GM21515 (cell line): Measurements from ENCODE around the gene ADGRV1.

Experiments used
- ATAC-seq: cut with Tn5 transposase; IDR thresholded peaks from one replicate; pipeline ENCODE4 v1.9.1; 2021; ENCODE audit not compliant: unreplicated experiment

The ADGRV1 gene

GRCh38 chr5:91146905-91147600 lies 588.5 kb downstream of the ADGRV1 start:
- no peak for ATAC-seq

DNA sequence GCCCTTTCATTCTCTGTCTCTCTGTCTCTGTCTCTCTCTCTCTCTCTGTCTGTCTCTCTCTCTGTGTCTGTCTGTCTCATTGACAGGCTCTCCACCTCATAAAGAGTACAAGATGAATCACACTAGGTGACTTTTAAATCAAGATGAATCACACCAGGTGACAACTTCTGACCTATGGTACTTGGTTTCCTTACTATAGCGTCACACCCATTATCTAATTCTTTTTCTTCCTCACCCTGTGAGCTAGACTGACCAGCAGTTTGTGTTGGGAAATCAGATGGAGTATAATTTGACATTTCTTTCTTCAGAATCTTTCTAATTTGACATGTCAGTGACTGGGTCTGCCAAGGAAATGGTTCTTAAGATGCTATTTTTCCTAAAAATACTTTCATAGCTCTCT lies 591.6 kb downstream of the ADGRV1 start:
- ATAC-seq, result no peak

DNA sequence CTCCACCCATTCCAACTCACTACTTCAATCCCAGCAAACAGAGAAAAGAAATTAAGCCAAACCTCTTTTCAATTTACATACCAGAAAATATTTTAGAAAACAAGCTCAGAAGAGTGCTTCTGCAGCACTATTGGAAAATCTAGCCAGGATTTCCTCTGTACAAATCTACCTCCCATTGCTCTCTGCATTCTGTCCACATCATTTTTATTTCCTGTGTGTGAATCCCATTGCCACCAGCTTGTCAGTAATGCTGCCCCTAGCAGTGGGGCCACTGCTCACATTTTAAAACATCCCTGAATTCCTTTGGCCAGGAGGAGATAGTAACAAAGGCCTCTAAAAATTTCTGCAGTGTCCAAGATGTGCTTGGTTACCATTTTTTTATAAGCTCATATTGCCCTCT lies 592.0 kb downstream of the ADGRV1 start:
- ATAC-seq, result no peak

DNA sequence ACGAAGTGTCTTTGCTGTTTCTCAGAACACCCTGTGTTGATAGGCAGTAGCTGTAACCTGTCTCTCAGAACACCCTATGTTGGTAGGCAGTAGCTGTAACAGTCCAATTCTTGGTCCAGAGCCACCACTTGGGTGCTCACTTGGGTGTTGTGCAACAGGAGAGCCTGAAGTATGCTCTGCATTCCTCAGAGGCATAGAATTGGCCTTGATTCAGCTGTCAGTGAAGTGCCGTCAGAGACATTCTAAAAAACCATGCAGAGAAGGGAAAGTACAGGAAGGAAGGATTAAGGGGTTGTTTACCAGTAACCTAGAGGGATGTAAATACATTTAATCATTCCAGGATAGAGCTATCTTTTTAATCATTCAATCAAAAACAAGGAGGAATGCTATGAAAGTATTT lies 593.4 kb downstream of the ADGRV1 start:
- no peak for ATAC-seq

DNA sequence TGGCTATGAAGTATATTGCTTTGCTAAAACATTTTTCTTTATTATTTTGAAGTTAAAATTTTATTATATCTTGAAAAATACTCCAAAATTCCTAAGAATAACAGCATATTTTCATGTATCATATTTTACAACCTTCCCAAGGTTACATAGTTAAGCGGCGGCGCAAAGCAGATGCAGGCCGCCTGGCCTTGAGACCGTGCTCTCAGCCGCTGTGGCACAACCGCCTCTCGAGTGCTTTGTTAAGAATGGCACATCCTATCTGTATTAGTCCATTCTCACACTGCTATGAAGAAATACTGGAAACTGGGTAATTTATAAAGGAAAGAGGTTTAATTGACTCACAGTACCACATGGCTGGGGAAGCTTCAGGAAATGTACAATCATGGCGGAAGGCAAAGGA lies 595.7 kb downstream of the ADGRV1 start:
- no peak for ATAC-seq

GRCh38 chr5:91155274-91155673 lies 596.7 kb downstream of the ADGRV1 start:
- ATAC-seq, result no peak

GRCh38 chr5:91156242-91156641 lies 597.6 kb downstream of the ADGRV1 start:
- no peak for ATAC-seq

DNA sequence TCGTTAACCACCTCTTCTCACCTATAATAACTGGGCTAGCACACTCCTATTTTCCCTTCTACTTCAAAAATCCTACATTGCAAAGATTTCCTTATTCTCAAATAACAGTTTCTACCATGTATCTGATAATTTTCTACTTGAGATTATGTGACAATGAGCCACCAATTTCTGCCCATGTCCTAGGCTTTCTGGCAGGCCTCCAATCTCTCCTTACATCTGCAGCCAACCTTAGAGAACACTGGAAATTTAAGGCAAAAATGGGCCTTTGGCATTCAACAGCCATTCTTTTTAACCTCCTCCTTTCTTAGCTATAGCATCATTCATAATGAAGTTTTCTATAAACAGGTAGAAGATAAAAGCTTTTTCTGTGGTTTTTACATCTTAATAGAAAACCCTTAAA lies 599.4 kb downstream of the ADGRV1 start:
- no peak for ATAC-seq

GRCh38 chr5:91159647-91160046 lies 601.0 kb downstream of the ADGRV1 start:
- ATAC-seq, result no peak

GRCh38 chr5:91160714-91161285 lies 602.2 kb downstream of the ADGRV1 start:
- ATAC-seq, result no peak

- ATAC-seq, result peak; percentile 98
Observed at GRCh38 chr5:91162534-91163381, 604.2 kb downstream of the ADGRV1 start.

DNA sequence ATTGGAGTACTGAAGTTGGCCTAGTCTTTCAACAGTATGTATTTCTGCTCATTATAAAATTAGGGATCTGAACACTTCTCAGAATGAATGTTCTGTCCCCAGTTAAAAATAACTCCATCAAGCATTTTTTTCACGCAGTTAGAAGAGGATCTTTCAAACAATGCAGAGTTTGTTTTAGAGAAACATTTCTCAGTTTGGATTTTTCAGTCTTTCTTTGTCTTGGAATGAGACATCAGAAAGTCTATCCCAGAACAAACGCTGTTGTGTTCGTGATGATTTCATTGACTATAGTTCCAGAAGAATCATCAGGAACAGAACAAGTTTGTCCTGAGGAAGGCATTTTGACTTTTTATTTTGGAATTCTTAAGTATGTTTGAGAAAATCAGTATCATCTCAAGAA lies 605.8 kb downstream of the ADGRV1 start:
- no peak for ATAC-seq

DNA sequence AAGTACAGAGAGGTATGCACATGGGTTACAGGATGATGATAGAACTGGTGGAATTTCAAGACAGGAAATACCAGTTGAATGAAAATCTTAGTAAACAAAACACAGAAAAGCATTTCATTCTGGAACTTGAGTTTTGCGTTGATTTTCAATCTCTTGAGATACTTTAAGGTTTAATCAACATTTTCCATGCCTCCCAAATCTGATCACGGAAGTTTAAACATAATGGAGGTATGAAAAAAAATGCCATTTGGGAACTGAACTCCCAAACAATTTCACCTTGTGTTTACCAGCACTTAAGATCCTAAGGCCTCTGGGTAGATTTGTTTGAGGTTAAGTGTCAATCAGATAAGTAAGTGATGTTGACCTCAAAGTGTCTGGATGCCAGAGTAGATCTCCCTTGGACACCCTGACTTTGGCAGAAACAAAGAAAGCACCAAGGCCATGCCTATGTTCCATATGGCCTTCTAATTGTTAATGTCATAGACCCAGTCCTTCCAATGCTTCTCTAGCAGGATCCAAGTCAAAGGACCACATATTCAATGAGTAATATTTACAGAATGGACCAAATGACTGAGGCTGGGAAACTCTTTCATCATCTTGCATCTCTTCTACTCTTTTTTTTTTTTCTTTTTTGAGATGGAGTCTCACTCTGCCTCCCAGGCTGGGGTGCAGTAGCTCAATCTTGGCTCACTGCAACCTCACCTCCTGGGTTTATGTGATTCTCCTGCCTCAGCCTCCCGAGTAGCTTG lies 607.6 kb downstream of the ADGRV1 start:
- ATAC-seq, result no peak

DNA sequence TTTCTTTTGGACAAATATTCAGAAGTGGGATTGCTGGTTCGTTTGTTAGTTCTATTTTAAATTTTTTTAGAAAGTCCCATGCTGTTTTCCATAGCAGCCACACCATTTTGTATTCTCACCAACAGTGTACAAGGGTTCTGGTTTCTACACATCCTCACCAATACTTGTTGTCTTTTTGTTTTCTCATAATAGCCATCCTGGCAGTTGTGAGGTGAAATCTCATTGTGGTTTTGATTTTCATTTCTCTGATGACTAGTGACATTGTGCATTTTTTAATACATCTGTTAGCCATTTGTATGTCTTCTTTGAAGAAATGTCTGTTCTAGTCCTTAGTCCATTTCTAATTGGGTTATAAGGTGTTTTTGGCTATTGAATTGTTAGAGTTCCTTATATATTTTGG lies 610.3 kb downstream of the ADGRV1 start:
- ATAC-seq, result no peak

- ATAC-seq, result no peak
Observed at GRCh38 chr5:91170266-91170665, 611.7 kb downstream of the ADGRV1 start.

GRCh38 chr5:91171322-91171721 lies 612.7 kb downstream of the ADGRV1 start:
- ATAC-seq, result no peak

GRCh38 chr5:91174396-91174795 lies 615.8 kb downstream of the ADGRV1 start:
- no peak for ATAC-seq

- no peak for ATAC-seq
Observed at GRCh38 chr5:91175708-91176107, 617.1 kb downstream of the ADGRV1 start.

DNA sequence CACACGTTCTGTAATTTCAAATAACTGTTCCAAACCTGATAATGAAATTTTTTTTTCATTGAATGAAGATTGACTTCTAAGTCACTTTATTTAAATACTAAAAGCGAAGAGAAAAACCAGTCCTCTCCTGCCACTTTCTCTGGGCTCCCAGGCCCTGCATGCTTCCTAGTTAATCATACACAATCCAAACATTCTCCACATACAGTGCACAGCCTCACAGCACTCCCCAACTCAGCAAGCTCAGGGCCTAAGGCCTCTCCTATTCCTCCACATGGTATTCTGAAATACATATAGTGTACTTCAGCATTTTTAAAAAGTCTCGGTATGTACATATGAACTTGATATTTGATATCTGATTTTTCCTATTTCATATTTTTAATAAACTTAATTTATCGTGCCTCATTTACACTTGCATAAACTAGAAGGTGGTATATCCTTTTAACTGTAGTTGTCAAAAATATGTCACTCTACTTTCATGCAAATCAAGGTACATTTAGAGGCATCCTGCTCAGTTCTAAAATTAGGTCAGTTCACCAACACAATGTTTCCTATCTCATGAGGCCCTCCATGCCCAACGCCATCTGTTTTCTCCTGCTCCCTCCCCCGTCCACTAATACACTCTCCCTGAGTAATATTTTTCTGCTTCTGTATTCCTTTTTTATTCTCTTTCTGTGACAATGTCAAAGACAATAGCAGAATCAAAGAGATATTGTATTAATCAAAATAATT lies 617.9 kb downstream of the ADGRV1 start:
- ATAC-seq, result no peak

DNA sequence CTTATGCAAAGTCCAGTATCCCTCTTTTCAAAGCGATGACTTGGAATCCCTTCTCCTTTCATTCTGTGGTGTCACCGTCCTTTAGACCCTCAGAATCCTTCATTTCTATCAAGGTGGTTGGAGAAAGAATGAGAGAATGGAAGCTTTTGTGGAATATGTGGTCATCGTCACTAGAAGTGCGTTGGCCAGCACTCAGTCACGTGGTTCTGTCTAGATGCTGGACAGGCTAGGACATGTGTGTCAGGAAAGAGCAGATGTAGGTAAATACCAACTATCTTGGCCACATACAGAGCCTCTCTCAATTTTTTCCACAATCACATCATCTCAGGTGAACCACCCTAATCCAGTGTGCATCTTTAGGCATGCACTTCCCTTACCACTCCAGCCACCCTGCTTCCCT lies 618.5 kb downstream of the ADGRV1 start:
- no peak for ATAC-seq

DNA sequence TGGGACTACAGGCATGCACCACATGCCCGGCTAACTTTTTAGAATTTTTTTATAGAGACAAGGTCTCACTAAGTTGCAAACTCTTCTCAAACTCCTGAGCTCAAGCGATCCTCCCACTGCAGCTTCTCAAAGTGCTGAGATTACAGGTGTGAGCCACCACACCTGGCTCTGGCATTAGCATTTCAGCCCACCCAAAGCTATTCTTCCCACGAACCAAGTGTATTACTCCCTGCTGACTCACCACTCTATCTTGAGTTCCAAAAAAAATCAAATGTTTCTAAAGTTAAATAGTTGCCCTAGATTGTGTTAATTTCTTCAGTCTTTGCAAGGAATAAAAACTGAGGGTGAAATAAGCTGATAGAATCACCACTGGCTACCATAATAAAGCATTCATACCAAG lies 619.0 kb downstream of the ADGRV1 start:
- ATAC-seq, result no peak
